Cardiac muscle cell (in vitro differentiated cells and primary cell): ENCODE data around the gene NWD2. TPM values are rescaled to one million over a fixed set of nuclear protein-coding genes. Genes with fewer than 3 reads are reported as not detected.
"Not testable (repeated sequence)": the region's sequence is repeated elsewhere in the genome, so short reads cannot be mapped to it uniquely, and the experiment has no call there.

Source experiments
- DNase-seq, 2 donors: peaks; one replicate each; pipeline versions ENCODE4 v3.0.0 to v3.0.0-alpha.2; 2010 to 2017; ENCODE audit warnings: low read depth in 1 of 2, low spot score in 1 of 2
- H3K27ac ChIP-seq: fragments of 200-600 bp; sonication (generic); 2 replicates; pipeline ENCODE4 v1.5.1; 2016
- H3K27me3 ChIP-seq: fragments of 200-600 bp; sonication (generic); 2 replicates; pipeline ENCODE4 v1.6.0; 2016; ENCODE audit warnings: control low read depth
- H3K36me3 ChIP-seq: fragments of 200-600 bp; sonication (generic); 2 replicates; pipeline ENCODE4 v1.5.1; 2016; ENCODE audit warnings: control low read depth
- H3K4me1 ChIP-seq: fragments of 200-600 bp; sonication (generic); 2 replicates; pipeline ENCODE4 v1.8.1; 2017; ENCODE audit warnings: low read depth, mild to moderate bottlenecking, mixed run types
- H3K4me3 ChIP-seq: fragments of 200-600 bp; sonication (generic); 2 replicates; pipeline ENCODE4 v1.5.1; 2016; ENCODE audit warnings: mild to moderate bottlenecking
- H3K9me3 ChIP-seq: fragments of 200-600 bp; sonication (generic); 2 replicates; pipeline ENCODE4 v1.5.1; 2017; ENCODE audit warnings: low read depth, mild to moderate bottlenecking, control low read depth
- CTCF ChIP-seq: IDR thresholded peaks from 2 replicates; pipeline ENCODE4 v1.5.1; 2012; ENCODE audit warnings: low read depth, mild to moderate bottlenecking, low read length
- polyA plus RNA-seq: library from polyadenylated mRNA; unstranded; fragments of >200 nt; fragmentation: Nextera tagmentation; extraction: Ambion mirVana; gene quantifications from 2 replicates; pipeline ENCODE4 v1.2.1, GENCODE V29; 2016
- total RNA-seq: library from RNA; depleted of rRNA; stranded (reverse); fragments of >200 nt; gene quantifications from 2 replicates; pipeline ENCODE4 v1.2.3, GENCODE V29; 2016

NWD2 gene
- total and polyA plus RNA-seq, 2 experiments from 2014 or later: 0.06 TPM; not detected in 1

GRCh38 chr4:37397505-37397904 is 153.0 kb downstream of the NWD2 start:
- no peaks in the 10 kb centered on the region for H3K27me3 ChIP-seq
- H3K36me3 ChIP-seq: no peaks in the 10 kb centered on the region
- H3K9me3 ChIP-seq: no peaks in the 10 kb centered on the region
- TF ChIP-seq CTCF: no peak
- DNase-seq: no peak
- no peak overlapping the region for H3K27ac ChIP-seq
- no peak overlapping the region for H3K4me3 ChIP-seq
- H3K4me1 ChIP-seq: no peaks in the 10 kb centered on the region

- Histone ChIP-seq H3K27ac (no peak overlapping the region), H3K27me3 (no peaks in the 10 kb centered on the region), H3K9me3 (no peaks in the 10 kb centered on the region), H3K4me3 (no peak overlapping the region), H3K36me3 (no peaks in the 10 kb centered on the region), H3K4me1 (no peaks in the 10 kb centered on the region)
- DNase-seq: no peak
- TF ChIP-seq CTCF: no peak
Measured at GRCh38 chr4:37400241-37400881, 155.8 kb downstream of the NWD2 start.

- not testable (repeated sequence) for H3K27ac ChIP-seq, H3K9me3 ChIP-seq, DNase-seq, H3K27me3 ChIP-seq, H3K4me3 ChIP-seq, H3K36me3 ChIP-seq, H3K4me1 ChIP-seq
Measured at GRCh38 chr4:37407938-37408826, 163.6 kb downstream of the NWD2 start.

- H3K27me3 ChIP-seq, H3K27ac ChIP-seq, H3K36me3 ChIP-seq, H3K9me3 ChIP-seq, H3K4me3 ChIP-seq, DNase-seq, H3K4me1 ChIP-seq: not testable (repeated sequence)
Measured at GRCh38 chr4:37413612-37414011, 169.1 kb downstream of the NWD2 start.

GRCh38 chr4:37415845-37416369 is 171.4 kb downstream of the NWD2 start:
- H3K36me3 ChIP-seq: no peaks in the 10 kb centered on the region
- no peak overlapping the region for H3K27ac ChIP-seq
- no peaks in the 10 kb centered on the region for H3K27me3 ChIP-seq
- no peaks in the 10 kb centered on the region for H3K9me3 ChIP-seq
- DNase-seq: peak in 1 of 2 donors; percentile 34
- no peak for TF ChIP-seq CTCF
- no peaks in the 10 kb centered on the region for H3K4me1 ChIP-seq
- no peak overlapping the region for H3K4me3 ChIP-seq

- Histone ChIP-seq H3K9me3 (no peaks in the 10 kb centered on the region), H3K36me3 (no peaks in the 10 kb centered on the region), H3K4me3 (no peak overlapping the region), H3K27me3 (no peaks in the 10 kb centered on the region), H3K27ac (no peak overlapping the region), H3K4me1 (no peaks in the 10 kb centered on the region)
- DNase-seq: no peak
- TF ChIP-seq CTCF: no peak
Measured at GRCh38 chr4:37421614-37422013, 177.1 kb downstream of the NWD2 start.
